CD4-positive, alpha-beta T cell treated with Interleukin-10 for 1 hour (primary cell): ENCODE measurements around the gene RPL29.

Experiments
- DNase-seq: peaks from one replicate; pipeline ENCODE4 v3.0.0-alpha.2; 2020

The RPL29 gene

GRCh38 chr3:52024765-52025452, 29.2 kb upstream of the RPL29 start:
- DNase-seq, result no peak

GRCh38 chr3:52023860-52024764, 28.4 kb upstream of the RPL29 start:
- DNase-seq, result no peak

- no peak for DNase-seq
Measured at GRCh38 chr3:52023101-52023770, 27.5 kb upstream of the RPL29 start.

- DNase-seq, result no peak
Measured at GRCh38 chr3:52022323-52023100, 26.8 kb upstream of the RPL29 start.

- no peak for DNase-seq
Measured at GRCh38 chr3:52021489-52022268, 26.0 kb upstream of the RPL29 start.

GRCh38 chr3:52020796-52021195, 25.1 kb upstream of the RPL29 start:
- no peak for DNase-seq

GRCh38 chr3:52019352-52020080, 23.8 kb upstream of the RPL29 start:
- DNase-seq, result no peak

- DNase-seq, result no peak
Measured at GRCh38 chr3:52018319-52019000, 22.8 kb upstream of the RPL29 start.

- no peak for DNase-seq
Measured at GRCh38 chr3:52017586-52017985, 21.9 kb upstream of the RPL29 start.

GRCh38 chr3:52015438-52016228, 19.9 kb upstream of the RPL29 start:
- no peak for DNase-seq

- DNase-seq, result no peak
Measured at GRCh38 chr3:52014613-52015012, 18.9 kb upstream of the RPL29 start.

- DNase-seq, result no peak
Measured at GRCh38 chr3:52013802-52014598, 18.3 kb upstream of the RPL29 start.

- no peak for DNase-seq
Measured at GRCh38 chr3:52012699-52013098, 17.0 kb upstream of the RPL29 start.

- DNase-seq, result no peak
Measured at GRCh38 chr3:52010431-52010830, 14.7 kb upstream of the RPL29 start.

GRCh38 chr3:52007291-52007690, 11.6 kb upstream of the RPL29 start:
- no peak for DNase-seq

GRCh38 chr3:52006820-52007133, 11.1 kb upstream of the RPL29 start:
- no peak for DNase-seq

GRCh38 chr3:52006017-52006819, 10.5 kb upstream of the RPL29 start:
- no peak for DNase-seq

GRCh38 chr3:52005571-52005986, 9.9 kb upstream of the RPL29 start:
- no peak for DNase-seq
